Heart right ventricle (tissue), 16 donors: ENCODE data around the gene RGS6. TPM values are rescaled to one million over a fixed set of nuclear protein-coding genes. Genes with fewer than 3 reads are reported as not detected.

Experiments used
- ATAC-seq, 8 donors: fragments of 200-7000 bp; cut with Tn5 transposase; one replicate each; pipeline ENCODE4 v1.9.1; 2020; ENCODE audit warnings: mild to moderate bottlenecking in 8 of 8, moderate library complexity in 8 of 8, moderate number of reproducible peaks in 1 of 8
- DNase-seq, 2 donors: peaks; one replicate each; pipeline ENCODE4 v3.0.0-alpha.2; 2020
- H3K27ac ChIP-seq, 10 donors: fragments of 200-600 bp; sonication (generic) in 2 of 10; one replicate each; pipeline versions ENCODE4 v1.5.0 to v1.8.0; 2020 to 2022; ENCODE audit warnings: mild to moderate bottlenecking in 3 of 10
- H3K27me3 ChIP-seq, 7 donors: fragments of 200-600 bp; one replicate each; pipeline ENCODE4 v1.8.0; 2021 to 2022; ENCODE audit warnings: mild to moderate bottlenecking in 2 of 7
- H3K36me3 ChIP-seq, 9 donors: fragments of 200-600 bp; sonication (generic) in 1 of 9; one replicate each; pipeline versions ENCODE4 v1.5.0 to v1.8.0; 2020 to 2022; ENCODE audit warnings: mild to moderate bottlenecking in 2 of 9
- H3K4me1 ChIP-seq, 9 donors: fragments of 200-600 bp; sonication (generic) in 1 of 9; one replicate each; pipeline versions ENCODE4 v1.5.0 to v1.8.0; 2020 to 2022; ENCODE audit warnings: mild to moderate bottlenecking in 4 of 9
- H3K4me3 ChIP-seq, 10 donors: fragments of 200-600 bp; sonication (generic) in 2 of 10; one replicate each; pipeline versions ENCODE4 v1.5.0 to v1.8.0; 2020 to 2022; ENCODE audit warnings: mild to moderate bottlenecking in 7 of 10, moderate library complexity in 2 of 10
- H3K9me3 ChIP-seq, 11 donors: fragments of 200-600 bp in 10 of 11; sonication (generic) in 2 of 11; one replicate each; pipeline versions ENCODE4 v1.5.0 to v1.8.0; 2013 to 2022; ENCODE audit warnings: mild to moderate bottlenecking in 2 of 11, control low read depth in 1 of 11, moderate library complexity in 1 of 11
- WGBS, 2 donors: extraction: QIAGEN DNeasy Blood & Tissue Kit; methylation state at CpG; one replicate each; pipeline ENCODE4 v1.1.7; 2013; ENCODE audit warnings: inconsistent platforms in 1 of 2; 5-methylcytosine and 5-hydroxymethylcytosine counted together
- intact Hi-C, 10 donors: fragments of 100-400 bp; cut with DNase I; formaldehyde crosslinking; loops; one replicate each; pipeline versions ENCODE4 v1.11.1 to v1.14.2; 2022
- polyA plus RNA-seq, 2 donors: library from polyadenylated mRNA; stranded (reverse); fragments of 200-250 nt; gene quantifications; one replicate each; pipeline ENCODE4 v1.2.3, GENCODE V29; 2013
- total RNA-seq, 10 donors: library from RNA; stranded (reverse); fragmentation: NEBNext Ultra II Directional in 3 of 10; extraction: Animal tissue kit (Norgen Biotek cat#: 25700) in 3 of 10; gene quantifications; one replicate each; pipeline versions ENCODE4 v1.2.1 to v1.2.4, GENCODE V29; 2021 to 2023
- TF ChIP-seq, protein P1 (sequence below), 9 donors: fragments of 200-600 bp; sonication (generic) in 2 of 9; IDR thresholded peaks; one replicate each; pipeline versions ENCODE4 v1.5.0 to v1.8.0; 2021 to 2022; ENCODE audit warnings: antibody characterized with exemption in 9 of 9, mild to moderate bottlenecking in 5 of 9, moderate library complexity in 1 of 9
- donor health status: Arrhythmogenic right ventricular cardiomyopathy.
- donor health status: ischemic (EF 13 %, LVEDD 7.1; RV severe dilation, severe dysfunction).
- donor health status: healthy with polysubstance abuse.
- donor health status: DM: no; HTN: yes; CAD: no.
- donor health status: DM: no; HTN: no; CAD: no.
- donor health status: ischemic (EF 25% LVEDD 6.9; RV normal size, moderate dysfunction).
- donor health status: ischemic (EF 25% LVEDD 5.7; RV mildly dilated, moderate dysfunction).
- donor health status: healthy.
- donor health status: DM: yes; HTN: yes; CAD: no.
- donor health status: Ischemic cardiomyopathy.
- donor health status: ischemic (EF 35%, LVEDD 5.7; RV mildly dilated, moderate dysfunction).
- donor health status: nonischemic (EF 11% LVEDD 7.7; RV severe dilation, severe dysfunction).
- donor health status: DM: yes; HTN: yes; CAD: no.
- donor health status: PGD.
- donor health status: ischemic (EF 29% LVEDD 5.4; RV normal size, mild dysfunction).
- donor health status: nonischemic (EF 23%, LVEDD 6.1; RV moderate dilation, normal function).

RGS6 gene
- total and polyA plus RNA-seq, 12 donors, result 1.2 to 31.9 (median 19.0) TPM

DNA sequence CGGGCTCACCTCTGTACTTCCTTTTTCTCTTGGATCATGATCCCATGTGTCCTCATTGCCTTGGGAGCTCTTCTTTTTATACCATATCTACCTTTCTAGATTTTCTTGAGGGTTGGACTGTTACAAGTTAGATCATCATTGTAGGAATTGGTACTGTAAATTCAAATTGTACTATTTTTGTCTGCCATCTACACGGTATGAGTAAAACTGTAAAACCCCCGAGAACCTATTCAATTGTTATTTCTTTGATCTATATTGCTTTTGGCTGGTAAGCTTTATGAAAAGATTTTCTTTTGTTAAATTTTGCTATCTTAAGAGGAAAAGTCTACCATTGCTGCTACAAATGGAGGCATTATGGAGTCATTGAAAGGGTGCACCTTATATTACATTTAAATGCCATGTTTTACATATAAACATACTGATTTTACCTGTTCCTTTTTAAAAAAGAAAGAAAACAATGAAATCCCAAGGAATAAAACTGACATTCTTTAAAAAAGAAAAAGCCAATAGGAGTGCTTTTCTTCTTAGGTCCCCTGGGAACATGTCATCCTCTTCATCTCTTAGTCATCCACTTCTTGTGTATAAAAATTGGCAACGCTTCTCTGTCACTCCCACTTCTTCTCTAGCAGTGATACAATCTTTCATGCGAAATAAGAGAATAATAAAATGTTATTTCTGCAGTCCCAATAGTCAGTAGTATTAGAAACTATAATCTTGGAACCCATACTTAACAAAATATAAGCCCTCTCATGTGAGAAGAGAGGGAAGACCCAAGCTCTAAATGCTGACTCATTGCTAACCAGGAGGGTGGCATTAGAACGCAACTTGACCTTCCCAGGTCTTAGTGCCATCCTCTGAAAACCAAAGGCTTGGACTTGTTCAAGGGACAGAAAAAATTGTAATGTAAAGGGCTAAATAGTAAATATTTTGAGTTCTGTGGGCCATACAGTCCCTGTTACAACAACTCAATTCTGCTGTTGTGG, 20.4 kb downstream of the RGS6 start:
- ATAC-seq, result no peak
- Histone ChIP-seq H3K4me3 (no peak overlapping the region), H3K9me3 (peaks cover 0 to 11% (median 0%) of the 10 kb centered on the region in 11 donors), H3K27ac (no peak overlapping the region), H3K36me3 (no peaks in the 10 kb centered on the region), H3K4me1 (no peaks in the 10 kb centered on the region), H3K27me3 (no peaks in the 10 kb centered on the region)
- WGBS, 2 donors, result 74 to 86% methylated on average over 6 of the region's 6 CpGs
- TF ChIP-seq, protein P1, sequence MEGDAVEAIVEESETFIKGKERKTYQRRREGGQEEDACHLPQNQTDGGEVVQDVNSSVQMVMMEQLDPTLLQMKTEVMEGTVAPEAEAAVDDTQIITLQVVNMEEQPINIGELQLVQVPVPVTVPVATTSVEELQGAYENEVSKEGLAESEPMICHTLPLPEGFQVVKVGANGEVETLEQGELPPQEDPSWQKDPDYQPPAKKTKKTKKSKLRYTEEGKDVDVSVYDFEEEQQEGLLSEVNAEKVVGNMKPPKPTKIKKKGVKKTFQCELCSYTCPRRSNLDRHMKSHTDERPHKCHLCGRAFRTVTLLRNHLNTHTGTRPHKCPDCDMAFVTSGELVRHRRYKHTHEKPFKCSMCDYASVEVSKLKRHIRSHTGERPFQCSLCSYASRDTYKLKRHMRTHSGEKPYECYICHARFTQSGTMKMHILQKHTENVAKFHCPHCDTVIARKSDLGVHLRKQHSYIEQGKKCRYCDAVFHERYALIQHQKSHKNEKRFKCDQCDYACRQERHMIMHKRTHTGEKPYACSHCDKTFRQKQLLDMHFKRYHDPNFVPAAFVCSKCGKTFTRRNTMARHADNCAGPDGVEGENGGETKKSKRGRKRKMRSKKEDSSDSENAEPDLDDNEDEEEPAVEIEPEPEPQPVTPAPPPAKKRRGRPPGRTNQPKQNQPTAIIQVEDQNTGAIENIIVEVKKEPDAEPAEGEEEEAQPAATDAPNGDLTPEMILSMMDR (IDR thresholded peaks at IDR 0.05), result no peak
- no peak for DNase-seq
- intact Hi-C loops, result no loop called here

DNA sequence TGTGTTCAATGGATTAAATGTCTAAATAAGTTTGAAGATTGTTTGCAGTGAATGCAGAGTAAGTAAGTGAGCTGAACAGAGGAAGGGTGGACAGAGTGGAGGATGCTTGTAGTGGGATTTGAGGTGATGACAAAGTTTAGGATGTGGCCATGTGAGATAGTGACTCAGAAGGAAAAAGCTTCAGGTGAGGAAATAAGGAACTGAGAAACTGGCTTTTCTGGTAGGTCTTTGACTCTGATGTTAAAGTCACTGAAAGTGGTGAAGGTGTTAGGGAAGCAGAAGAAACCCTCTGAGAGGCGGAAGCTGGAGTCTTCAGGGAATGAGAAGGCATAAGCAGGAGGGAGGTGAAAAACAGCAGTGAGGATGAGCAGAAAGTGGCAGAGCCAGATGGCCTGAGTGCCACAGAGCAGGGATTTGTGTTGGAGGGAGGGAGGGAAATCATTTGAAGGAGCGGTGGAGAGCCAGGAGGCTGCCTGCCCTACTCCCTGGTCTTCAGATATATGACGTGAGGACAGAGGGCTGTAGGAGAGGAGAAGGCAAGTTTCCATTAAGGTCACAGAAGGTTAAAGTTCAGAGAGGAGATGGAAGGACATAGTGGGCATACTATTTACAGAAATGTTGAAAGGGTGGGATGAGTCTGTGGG, 24.8 kb downstream of the RGS6 start:
- Histone ChIP-seq H3K4me1 (peaks cover 2 to 22% (median 14%) of the 10 kb centered on the region in 9 donors), H3K4me3 (no peak overlapping the region), H3K9me3 (no peaks in the 10 kb centered on the region), H3K27me3 (no peaks in the 10 kb centered on the region), H3K27ac (no peak overlapping the region), H3K36me3 (no peaks in the 10 kb centered on the region)
- ATAC-seq (no peak), DNase-seq (no peak)
- intact Hi-C loops, result no loop called here
- TF ChIP-seq, protein P1 (IDR thresholded peaks at IDR 0.05), result no peak
- WGBS, 2 donors, result 53 to 73% methylated on average over 3 of the region's 3 CpGs

DNA sequence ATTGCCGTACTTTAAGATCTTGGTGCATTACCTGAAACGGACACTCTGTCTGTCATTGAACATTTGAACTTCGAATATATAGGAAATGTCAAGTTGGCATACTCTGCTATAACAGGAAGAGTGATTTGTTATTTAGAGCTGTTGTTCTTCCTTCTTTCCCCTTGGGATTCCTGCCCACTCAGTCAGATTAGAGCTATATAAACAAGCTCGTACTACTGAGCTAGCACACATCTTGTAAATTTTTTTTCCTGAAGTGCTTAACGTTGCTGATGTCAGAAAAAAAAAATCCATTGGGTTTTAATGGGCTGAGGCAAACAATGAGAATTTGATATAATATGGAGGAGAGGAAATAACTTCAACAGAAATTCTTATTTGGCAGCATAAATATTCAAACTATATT, 26.8 kb downstream of the RGS6 start:
- Histone ChIP-seq H3K27me3 (no peaks in the 10 kb centered on the region), H3K27ac (peak overlapping the region in 1 of 10 donors; percentile 3), H3K4me3 (no peak overlapping the region), H3K9me3 (no peaks in the 10 kb centered on the region), H3K36me3 (no peaks in the 10 kb centered on the region), H3K4me1 (peaks cover 2 to 35% (median 16%) of the 10 kb centered on the region in 9 donors)
- 22 to 27% methylated on average over 5 of the region's 5 CpGs for WGBS, 2 donors
- DNase-seq (no peak), ATAC-seq (peak in 3 of 8 donors; percentile 26 to 50 (median 47))
- intact Hi-C loops, result no loop called here
- TF ChIP-seq, protein P1 (IDR thresholded peaks at IDR 0.05), result no peak

DNA sequence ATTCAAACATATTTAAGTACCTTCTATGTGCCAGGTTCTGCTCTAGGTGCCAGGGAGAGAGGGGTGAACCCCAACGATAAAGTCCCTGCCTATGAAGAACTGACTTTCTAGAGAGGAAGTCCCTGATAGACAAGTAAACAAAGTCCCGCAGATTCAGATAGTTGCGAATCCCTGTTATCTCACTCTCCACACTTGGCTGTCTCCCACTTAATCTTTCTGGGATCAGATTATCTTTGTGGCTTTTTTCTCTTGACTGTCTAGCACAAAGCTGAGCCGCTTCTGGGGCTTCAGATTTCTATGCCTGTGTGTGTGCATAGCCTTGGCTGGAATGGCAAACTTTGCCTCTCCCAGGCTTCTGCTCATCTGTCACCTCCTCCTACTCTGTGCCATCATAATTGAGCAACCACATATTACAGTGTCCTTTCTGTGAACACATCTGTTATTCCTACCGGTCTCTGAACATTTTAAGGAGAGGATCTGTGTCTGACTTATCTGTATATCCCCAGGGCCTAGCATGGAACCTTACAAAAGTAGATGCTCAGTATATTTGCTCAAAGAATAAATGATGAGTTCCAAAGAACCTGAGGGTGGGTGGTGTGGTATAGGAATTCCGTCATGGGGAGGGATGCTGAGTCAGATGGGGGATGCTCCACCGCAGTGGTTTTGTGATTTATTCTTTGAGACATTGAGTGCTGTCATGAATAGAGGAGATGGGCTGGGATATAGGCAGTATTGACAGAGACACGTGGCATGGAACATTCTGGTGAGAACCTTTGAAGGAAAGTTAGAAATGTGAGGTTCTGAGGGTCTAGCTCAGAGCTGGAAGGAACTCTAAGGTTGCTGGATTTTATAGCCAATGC, 28.5 kb downstream of the RGS6 start:
- no peaks in the 10 kb centered on the region for H3K27me3 ChIP-seq
- H3K4me1 ChIP-seq, result peaks cover 2 to 35% (median 16%) of the 10 kb centered on the region in 9 donors
- no peaks in the 10 kb centered on the region for H3K36me3 ChIP-seq
- H3K9me3 ChIP-seq, result no peaks in the 10 kb centered on the region
- TF ChIP-seq, protein P1 (IDR thresholded peaks at IDR 0.05), result no peak
- H3K27ac ChIP-seq, result no peak overlapping the region
- intact Hi-C loops, result no loop called here
- 82 to 88% methylated on average over 8 of the region's 8 CpGs for WGBS, 2 donors
- H3K4me3 ChIP-seq, result no peak overlapping the region
- ATAC-seq (peak in 1 of 8 donors; percentile 27), DNase-seq (no peak)
